ENCODE measurements around the gene WNT16. TPM values are rescaled to one million over a fixed set of nuclear protein-coding genes. Genes with fewer than 3 reads are reported as not detected.

WNT16 gene
- total RNA-seq, 1 donor from 2014 or later: 0.49 TPM

DNA sequence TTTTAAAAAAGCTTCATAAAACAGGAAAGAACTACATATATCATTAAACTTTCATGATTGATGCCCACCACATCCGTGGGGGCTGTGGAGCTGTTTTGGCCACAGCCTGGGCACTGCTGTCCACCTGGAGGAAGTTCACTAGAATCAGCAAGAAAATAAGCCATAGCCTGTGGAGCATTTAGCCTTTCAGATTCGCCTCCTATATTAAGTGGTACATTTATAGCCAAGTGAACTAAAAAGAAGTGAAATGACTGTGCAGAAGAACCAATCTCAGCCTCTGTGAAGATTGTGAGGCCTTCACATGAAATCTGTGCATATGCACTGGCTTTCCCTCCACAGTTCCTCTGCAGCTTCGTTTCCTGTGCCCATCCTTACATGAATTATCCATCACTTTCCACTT, 23.5 kb downstream of the WNT16 start:
- no peaks in the 10 kb centered on the region for H3K9me3 Mint-ChIP-seq
- no peaks in the 10 kb centered on the region for H3K27me3 Mint-ChIP-seq (ENCODE audit: low read depth)
- TF ChIP-seq, protein P1, sequence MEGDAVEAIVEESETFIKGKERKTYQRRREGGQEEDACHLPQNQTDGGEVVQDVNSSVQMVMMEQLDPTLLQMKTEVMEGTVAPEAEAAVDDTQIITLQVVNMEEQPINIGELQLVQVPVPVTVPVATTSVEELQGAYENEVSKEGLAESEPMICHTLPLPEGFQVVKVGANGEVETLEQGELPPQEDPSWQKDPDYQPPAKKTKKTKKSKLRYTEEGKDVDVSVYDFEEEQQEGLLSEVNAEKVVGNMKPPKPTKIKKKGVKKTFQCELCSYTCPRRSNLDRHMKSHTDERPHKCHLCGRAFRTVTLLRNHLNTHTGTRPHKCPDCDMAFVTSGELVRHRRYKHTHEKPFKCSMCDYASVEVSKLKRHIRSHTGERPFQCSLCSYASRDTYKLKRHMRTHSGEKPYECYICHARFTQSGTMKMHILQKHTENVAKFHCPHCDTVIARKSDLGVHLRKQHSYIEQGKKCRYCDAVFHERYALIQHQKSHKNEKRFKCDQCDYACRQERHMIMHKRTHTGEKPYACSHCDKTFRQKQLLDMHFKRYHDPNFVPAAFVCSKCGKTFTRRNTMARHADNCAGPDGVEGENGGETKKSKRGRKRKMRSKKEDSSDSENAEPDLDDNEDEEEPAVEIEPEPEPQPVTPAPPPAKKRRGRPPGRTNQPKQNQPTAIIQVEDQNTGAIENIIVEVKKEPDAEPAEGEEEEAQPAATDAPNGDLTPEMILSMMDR (IDR thresholded peaks at IDR 0.05; ENCODE audit: unreplicated experiment): no peak
- H3K36me3 Mint-ChIP-seq: peaks cover 35% of the 10 kb centered on the region
- no peak overlapping the region for H3K4me3 Mint-ChIP-seq
- DNase-seq (ENCODE audit: low spot score in 2 of 2, unreplicated experiment in 2 of 2): no peak
- H3K4me1 Mint-ChIP-seq: no peaks in the 10 kb centered on the region
- no peak overlapping the region for H3K27ac Mint-ChIP-seq

DNA sequence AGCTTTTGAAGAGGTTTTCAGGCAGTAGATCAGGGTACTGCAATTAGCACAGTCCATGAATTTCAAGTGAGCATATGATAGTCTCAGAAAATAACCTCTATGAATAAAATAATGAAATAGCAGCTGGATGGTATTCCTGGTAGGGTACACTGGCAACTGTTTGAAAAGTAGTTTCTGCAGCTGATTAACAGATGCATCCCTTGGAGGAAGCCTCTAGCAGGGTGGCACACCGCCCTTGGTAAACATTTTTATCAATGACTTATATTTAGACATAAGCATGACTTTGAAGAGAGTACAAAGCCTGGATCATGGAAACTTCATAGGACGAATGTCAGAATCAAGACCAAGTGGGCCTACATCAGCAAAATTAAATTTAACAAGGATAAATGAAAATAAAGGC, 26.8 kb downstream of the WNT16 start:
- no peaks in the 10 kb centered on the region for H3K27me3 Mint-ChIP-seq (ENCODE audit: low read depth)
- H3K4me3 Mint-ChIP-seq: no peak overlapping the region
- TF ChIP-seq, protein P1 (IDR thresholded peaks at IDR 0.05; ENCODE audit: unreplicated experiment): no peak
- no peaks in the 10 kb centered on the region for H3K4me1 Mint-ChIP-seq
- no peak overlapping the region for H3K27ac Mint-ChIP-seq
- no peaks in the 10 kb centered on the region for H3K9me3 Mint-ChIP-seq
- H3K36me3 Mint-ChIP-seq: peaks cover 38% of the 10 kb centered on the region
- DNase-seq (ENCODE audit: low spot score in 2 of 2, unreplicated experiment in 2 of 2): no peak

DNA sequence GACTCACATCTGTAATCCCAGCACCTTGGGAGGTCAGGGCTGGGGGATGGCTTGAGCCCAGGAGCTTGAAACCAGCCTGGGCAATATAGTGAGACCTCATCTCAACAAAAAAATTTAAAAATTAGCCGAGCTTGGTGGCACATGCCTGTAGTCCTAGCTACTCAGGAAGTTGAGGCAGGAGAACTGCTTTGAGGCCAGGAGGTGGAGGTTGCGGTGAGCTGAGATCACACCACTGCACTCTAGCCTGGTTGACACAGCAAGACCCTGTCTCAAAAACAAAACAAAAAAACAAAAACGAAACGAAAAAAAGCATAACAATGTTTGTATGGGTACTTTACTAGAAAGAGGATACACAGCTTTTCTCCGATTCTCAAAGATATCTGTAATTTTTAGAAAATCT, 31.8 kb downstream of the WNT16 start:
- Mint-ChIP-seq H3K4me3 (no peak overlapping the region), H3K9me3 (no peaks in the 10 kb centered on the region), H3K27me3 (ENCODE audit: low read depth) (no peaks in the 10 kb centered on the region), H3K27ac (no peak overlapping the region), H3K4me1 (peaks cover 3% of the 10 kb centered on the region), H3K36me3 (peaks cover 47% of the 10 kb centered on the region)
- DNase-seq (ENCODE audit: low spot score in 2 of 2, unreplicated experiment in 2 of 2): no peak
- TF ChIP-seq, protein P1 (IDR thresholded peaks at IDR 0.05; ENCODE audit: unreplicated experiment): no peak

DNA sequence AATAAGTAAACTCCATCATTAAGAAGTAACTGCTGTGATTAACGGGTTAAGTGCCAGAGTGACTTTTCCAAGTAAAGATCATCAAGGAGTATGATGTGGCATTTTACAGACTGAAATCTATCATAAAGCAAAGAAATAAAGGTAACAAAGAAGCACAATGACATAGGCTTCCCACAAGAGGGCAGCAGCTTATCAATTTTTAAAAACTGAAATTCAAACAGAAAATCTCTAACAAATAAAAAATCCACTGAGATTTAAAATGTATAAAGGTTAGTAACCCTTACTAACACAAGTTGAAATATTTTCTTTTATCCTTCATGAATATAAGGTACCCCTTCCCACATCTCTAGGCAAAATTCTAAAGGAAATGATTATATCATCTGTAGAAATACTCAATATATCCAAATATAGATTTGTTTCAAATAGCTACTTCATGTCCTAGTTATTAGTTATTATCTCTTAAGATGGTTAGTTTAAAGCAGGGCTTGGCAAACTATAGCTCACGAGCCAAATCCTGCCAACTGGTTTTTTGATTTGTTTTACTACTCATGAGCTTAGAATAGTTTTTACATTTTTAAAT, 38.1 kb downstream of the WNT16 start:
- no peak for DNase-seq (ENCODE audit: low spot score in 2 of 2, unreplicated experiment in 2 of 2)
- peaks cover 40% of the 10 kb centered on the region for H3K4me1 Mint-ChIP-seq
- H3K27ac Mint-ChIP-seq: peak overlapping the region; percentile 30
- no peaks in the 10 kb centered on the region for H3K9me3 Mint-ChIP-seq
- TF ChIP-seq, protein P1 (IDR thresholded peaks at IDR 0.05; ENCODE audit: unreplicated experiment): peak; percentile 84
- no peak overlapping the region for H3K4me3 Mint-ChIP-seq
- H3K27me3 Mint-ChIP-seq (ENCODE audit: low read depth): no peaks in the 10 kb centered on the region
- peaks cover 22% of the 10 kb centered on the region for H3K36me3 Mint-ChIP-seq

DNA sequence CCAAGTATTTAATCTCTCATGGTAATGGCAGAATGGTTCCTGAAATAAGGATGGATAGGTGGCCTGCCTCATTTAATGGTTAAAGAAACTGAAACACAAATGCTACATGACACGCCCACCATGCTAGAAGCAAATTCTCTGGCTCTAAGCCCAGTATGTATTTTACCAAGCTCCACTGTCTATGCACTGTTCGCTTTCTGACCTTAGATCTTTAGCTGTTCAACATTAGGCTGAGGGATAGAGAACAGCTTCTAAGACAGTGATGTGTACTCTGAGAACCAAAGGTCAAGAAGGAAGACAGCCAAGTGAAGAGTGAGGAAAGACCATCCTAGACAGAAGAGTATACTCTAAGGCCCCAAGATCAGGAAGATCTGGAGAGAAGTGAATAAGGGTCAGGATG, 40.7 kb downstream of the WNT16 start:
- no peak overlapping the region for H3K4me3 Mint-ChIP-seq
- no peak for DNase-seq (ENCODE audit: low spot score in 2 of 2, unreplicated experiment in 2 of 2)
- peaks cover 16% of the 10 kb centered on the region for H3K36me3 Mint-ChIP-seq
- H3K4me1 Mint-ChIP-seq: peaks cover 46% of the 10 kb centered on the region
- H3K27me3 Mint-ChIP-seq (ENCODE audit: low read depth): no peaks in the 10 kb centered on the region
- TF ChIP-seq, protein P1 (IDR thresholded peaks at IDR 0.05; ENCODE audit: unreplicated experiment): no peak
- H3K9me3 Mint-ChIP-seq: no peaks in the 10 kb centered on the region
- H3K27ac Mint-ChIP-seq: peak overlapping the region; percentile 73

DNA sequence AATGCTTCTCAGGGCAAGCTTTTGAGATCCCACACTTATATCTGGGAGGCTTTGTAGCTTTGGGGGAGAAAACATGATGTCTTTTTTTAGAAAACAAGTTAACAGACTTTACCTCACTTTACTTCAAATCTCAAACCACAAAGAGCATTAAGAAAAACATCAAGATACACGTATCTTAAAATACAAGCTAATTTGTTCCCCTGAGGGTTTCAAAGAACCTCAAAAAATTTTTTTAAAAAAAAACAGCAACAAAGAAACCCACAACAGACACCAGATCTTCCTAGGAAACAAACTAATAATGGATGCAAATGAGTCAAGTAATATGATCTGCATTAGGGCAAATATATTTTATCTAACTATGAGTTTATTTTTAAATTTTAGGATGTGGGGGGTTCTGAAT, 42.6 kb downstream of the WNT16 start:
- no peak for DNase-seq (ENCODE audit: low spot score in 2 of 2, unreplicated experiment in 2 of 2)
- H3K4me3 Mint-ChIP-seq: no peak overlapping the region
- TF ChIP-seq, protein P1 (IDR thresholded peaks at IDR 0.05; ENCODE audit: unreplicated experiment): no peak
- peaks cover 25% of the 10 kb centered on the region for H3K36me3 Mint-ChIP-seq
- H3K9me3 Mint-ChIP-seq: no peaks in the 10 kb centered on the region
- H3K4me1 Mint-ChIP-seq: peaks cover 45% of the 10 kb centered on the region
- H3K27me3 Mint-ChIP-seq (ENCODE audit: low read depth): no peaks in the 10 kb centered on the region
- peak overlapping the region; percentile 31 for H3K27ac Mint-ChIP-seq

Measured in mesothelial cell of epicardium (in vitro differentiated cells).